GM10266 (cell line): ENCODE data around the gene ST8SIA2.

Experiments used
- DNase-seq: peaks from one replicate; pipeline ENCODE4 v3.0.0; 2012; ENCODE audit errors: extremely low spot score
- TF ChIP-seq, protein P1 (sequence below): IDR thresholded peaks from 2 replicates; pipeline ENCODE4 v1.5.1; 2012; ENCODE audit warnings: mild to moderate bottlenecking, low read depth; ENCODE audit not compliant: control insufficient read depth, insufficient read depth; ENCODE audit errors: missing control alignments

The ST8SIA2 gene, protein sequence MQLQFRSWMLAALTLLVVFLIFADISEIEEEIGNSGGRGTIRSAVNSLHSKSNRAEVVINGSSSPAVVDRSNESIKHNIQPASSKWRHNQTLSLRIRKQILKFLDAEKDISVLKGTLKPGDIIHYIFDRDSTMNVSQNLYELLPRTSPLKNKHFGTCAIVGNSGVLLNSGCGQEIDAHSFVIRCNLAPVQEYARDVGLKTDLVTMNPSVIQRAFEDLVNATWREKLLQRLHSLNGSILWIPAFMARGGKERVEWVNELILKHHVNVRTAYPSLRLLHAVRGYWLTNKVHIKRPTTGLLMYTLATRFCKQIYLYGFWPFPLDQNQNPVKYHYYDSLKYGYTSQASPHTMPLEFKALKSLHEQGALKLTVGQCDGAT

DNA sequence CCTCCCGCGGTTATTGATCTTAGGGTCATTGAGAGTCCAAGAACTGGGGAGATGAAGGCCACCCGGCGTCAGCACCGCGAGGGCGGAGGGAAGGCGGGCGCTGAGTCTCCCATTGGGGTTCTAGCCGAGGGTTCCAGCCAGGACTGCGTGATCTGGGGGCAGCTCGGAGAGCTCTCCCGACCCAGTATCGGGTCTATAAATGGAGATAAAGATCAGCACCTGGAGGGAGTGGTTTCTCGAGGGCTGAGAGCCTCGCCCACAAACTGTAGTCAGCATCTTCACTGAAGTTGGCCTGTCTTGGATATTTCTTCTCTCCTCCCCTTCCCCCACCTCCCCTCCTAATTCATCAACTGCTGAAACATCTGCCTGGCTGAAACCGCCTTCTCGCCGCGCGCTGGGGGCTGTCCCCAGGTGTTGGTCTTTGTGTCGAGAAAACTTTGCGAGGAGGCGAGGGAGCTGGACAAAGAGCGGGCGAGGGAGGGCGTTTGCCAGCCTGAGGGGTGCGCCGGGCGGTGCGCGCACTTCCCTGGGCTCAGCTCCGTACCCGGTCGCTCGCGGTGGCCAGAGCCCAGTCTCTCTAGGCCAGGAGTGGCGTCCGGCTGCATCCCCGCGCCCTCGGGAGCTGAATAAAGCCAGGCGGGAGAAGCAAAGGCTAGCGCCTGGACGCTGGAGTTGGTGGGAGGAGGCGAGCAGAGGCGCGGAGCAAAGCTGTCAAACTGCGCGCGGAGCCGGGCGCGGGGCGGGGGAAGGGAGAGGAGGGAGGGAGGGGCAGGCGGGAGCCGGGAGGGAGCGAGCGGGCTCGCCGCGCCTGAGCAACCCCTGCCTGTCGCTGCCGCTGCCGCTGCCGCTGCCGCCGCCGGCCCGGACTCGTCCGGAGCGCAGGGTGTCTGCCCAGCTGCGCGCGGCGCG lies at the start of gene ST8SIA2:
Gene ST8SIA2, plus strand, starts transcription at position 811 of the 909 bp plus-strand sequence. CDS start 184 bp downstream, outside the sequence.
- DNase-seq, result no peak
- TF ChIP-seq, protein P1, sequence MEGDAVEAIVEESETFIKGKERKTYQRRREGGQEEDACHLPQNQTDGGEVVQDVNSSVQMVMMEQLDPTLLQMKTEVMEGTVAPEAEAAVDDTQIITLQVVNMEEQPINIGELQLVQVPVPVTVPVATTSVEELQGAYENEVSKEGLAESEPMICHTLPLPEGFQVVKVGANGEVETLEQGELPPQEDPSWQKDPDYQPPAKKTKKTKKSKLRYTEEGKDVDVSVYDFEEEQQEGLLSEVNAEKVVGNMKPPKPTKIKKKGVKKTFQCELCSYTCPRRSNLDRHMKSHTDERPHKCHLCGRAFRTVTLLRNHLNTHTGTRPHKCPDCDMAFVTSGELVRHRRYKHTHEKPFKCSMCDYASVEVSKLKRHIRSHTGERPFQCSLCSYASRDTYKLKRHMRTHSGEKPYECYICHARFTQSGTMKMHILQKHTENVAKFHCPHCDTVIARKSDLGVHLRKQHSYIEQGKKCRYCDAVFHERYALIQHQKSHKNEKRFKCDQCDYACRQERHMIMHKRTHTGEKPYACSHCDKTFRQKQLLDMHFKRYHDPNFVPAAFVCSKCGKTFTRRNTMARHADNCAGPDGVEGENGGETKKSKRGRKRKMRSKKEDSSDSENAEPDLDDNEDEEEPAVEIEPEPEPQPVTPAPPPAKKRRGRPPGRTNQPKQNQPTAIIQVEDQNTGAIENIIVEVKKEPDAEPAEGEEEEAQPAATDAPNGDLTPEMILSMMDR, result no peak

DNA sequence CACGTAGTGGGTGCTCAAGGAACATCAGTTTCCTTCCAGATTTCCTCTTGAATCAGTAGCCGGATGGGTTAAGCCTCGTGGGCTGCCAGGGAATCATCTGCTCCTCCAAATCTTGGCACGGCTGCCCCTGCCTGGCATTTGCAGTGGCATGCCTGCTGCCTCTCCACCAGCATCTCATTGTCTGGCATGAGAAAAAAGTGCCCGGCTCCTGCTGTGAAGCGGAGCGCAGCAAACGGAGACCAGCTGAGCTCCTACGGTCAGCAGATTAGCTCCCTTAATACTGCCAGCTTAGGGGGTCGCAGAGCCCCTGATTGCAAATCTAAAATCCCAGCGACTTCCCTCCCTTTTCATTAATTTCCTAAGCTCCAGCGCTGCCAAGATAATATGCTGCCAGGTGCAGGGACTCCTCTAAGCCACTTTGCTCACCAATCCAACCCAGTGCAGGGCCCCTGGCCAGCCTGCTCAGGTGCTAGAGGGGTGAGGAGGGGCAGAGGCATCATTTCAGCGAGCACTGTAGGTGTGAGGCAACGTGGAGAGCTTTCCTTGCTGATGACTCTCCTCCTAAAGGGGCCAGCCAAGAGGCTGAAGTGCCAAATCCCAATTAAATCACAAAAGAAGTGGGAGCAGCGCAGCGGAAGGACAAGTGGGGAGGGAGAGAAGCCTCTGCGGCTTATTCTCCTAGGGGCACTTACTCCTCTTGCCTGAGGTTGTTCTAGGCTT lies 49.6 kb upstream of the ST8SIA2 start:
- DNase-seq, result no peak
- TF ChIP-seq, protein P1, result no peak

DNA sequence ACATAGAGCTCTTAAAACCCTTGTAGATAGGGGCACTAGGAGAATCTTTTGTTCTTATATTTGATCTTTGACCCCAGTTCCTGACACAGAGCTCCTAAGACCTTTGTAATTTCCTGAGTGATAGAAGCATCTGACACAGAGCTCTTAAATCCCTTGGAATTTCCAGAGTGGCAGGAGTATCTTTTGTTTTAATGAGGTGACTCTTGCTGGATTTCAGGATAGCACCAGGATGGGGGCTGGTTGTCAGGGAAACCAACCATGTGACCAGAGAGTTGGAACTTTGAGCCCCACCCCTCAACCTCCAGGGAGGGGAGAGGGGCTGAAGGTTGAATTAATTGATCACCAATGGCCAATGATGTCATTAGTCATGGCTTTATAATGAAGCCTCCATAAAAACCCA lies 47.6 kb upstream of the ST8SIA2 start:
- TF ChIP-seq, protein P1, result no peak
- no peak for DNase-seq

DNA sequence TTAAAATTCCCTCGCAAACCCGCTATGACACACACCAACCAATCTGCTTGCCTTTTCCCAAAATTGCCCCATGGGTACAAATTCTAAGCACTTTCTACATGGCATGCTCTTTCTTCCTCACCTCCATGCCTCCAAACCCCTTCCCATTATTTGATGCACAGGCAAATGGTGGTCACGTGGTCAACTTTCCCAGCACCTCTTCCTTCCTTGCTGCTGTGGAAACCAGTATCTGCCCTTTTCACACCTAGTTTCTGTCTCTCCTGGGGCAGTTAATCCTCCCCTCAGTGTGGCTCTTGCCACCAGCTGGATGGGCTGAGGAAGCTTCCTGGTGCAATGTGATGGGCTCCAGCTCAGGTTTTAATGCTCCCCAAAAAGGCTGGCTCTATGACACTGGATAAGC lies 38.4 kb upstream of the ST8SIA2 start:
- TF ChIP-seq, protein P1, result no peak
- no peak for DNase-seq

DNA sequence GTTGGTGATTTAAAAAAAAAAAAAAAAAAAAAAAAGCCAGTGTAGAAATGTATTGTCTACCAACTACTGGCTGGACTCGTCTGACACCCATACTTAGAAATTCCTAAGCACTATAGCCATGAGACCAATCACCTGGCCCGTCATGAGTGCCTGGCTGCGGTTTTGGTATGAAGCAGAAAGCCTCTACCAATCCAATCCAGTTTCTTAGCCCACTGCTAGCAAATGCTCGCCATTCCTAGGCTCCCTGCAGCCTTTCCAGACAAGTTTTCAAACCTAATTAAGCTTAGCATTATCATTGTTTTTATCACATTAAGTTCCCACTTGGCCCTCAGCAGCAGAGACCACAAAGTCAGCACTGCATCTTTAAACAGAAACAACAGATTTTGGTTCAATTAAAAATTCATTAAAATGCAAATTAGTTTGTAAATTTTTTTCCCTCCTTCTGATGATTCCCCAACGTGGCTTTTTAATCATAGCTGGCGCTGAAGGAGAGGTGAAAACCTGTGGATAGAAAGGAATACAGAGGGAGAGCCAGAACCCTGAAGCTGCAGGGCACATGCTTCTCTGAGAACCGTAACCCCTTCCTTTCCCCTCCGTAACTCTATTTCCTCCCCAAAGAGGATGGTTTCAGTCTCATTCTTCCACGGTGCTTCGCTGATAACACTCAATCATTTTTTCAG lies 32.2 kb upstream of the ST8SIA2 start:
- TF ChIP-seq, protein P1, result no peak
- no peak for DNase-seq

DNA sequence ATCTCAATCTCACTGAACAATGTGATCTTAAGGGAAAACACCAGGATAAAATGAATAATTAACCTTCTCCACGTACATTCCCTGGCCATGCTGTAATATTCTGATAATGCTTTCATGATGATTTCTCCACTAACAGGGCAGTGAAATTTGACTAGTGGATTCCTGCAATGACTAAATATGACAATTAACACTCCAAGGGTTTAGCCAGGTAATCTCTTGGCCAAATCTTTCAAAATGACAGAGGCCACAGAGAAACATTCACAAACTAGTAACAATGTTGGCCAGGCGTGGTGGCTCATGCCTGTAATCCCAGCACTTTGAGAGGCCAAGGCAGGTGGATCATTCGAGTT lies 31.7 kb upstream of the ST8SIA2 start:
- TF ChIP-seq, protein P1, result no peak
- no peak for DNase-seq
